H9 (cell line): ENCODE measurements around the gene ARHGAP1. TPM values are rescaled to one million over a fixed set of nuclear protein-coding genes. Genes with fewer than 3 reads are reported as not detected.

Experiments
- DNase-seq: peaks from one replicate; pipeline ENCODE4 v3.0.0-alpha.2; 2017
- H2AFZ ChIP-seq: one replicate; pipeline ENCODE4 v1.6.1; 2013; ENCODE audit warnings: mild to moderate bottlenecking, low read length, control low read depth, moderate library complexity
- H2AK5ac ChIP-seq: 2 replicates; pipeline ENCODE4 v1.6.1; 2013; ENCODE audit warnings: low read length, control low read depth, mixed read lengths; ENCODE audit not compliant: insufficient read length
- H2BK120ac ChIP-seq: one replicate; pipeline ENCODE4 v1.6.1; 2013; ENCODE audit warnings: low read depth, mild to moderate bottlenecking, low read length, control low read depth, inconsistent platforms; ENCODE audit not compliant: poor library complexity, severe bottlenecking
- H2BK12ac ChIP-seq: 2 replicates; pipeline ENCODE4 v1.6.1; 2013; ENCODE audit warnings: low read length, control low read depth, mixed read lengths, low read depth; ENCODE audit not compliant: insufficient read length
- H2BK15ac ChIP-seq: 2 replicates; pipeline ENCODE4 v1.6.1; 2013; ENCODE audit warnings: low read depth, low read length, control low read depth
- H2BK20ac ChIP-seq: one replicate; pipeline ENCODE4 v1.6.1; 2013; ENCODE audit warnings: low read depth, mild to moderate bottlenecking, low read length, control low read depth, inconsistent platforms; ENCODE audit not compliant: poor library complexity, severe bottlenecking
- H2BK5ac ChIP-seq: 2 replicates; pipeline ENCODE4 v1.6.1; 2013; ENCODE audit warnings: low read length, control low read depth, mixed read lengths; ENCODE audit not compliant: insufficient read length
- H3K14ac ChIP-seq: 2 replicates; pipeline ENCODE4 v1.6.1; 2013; ENCODE audit warnings: low read length, control low read depth; ENCODE audit not compliant: insufficient read depth
- H3K18ac ChIP-seq: 2 replicates; pipeline ENCODE4 v1.6.1; 2013; ENCODE audit warnings: low read depth, mild to moderate bottlenecking, mixed read lengths, low read length, control low read depth; ENCODE audit not compliant: insufficient read length
- H3K23ac ChIP-seq: 2 replicates; pipeline ENCODE4 v1.6.1; 2013; ENCODE audit warnings: low read length, control low read depth, mixed read lengths, low read depth; ENCODE audit not compliant: insufficient read length
- H3K23me2 ChIP-seq: 2 replicates; pipeline ENCODE4 v1.6.1; 2013; ENCODE audit warnings: low read depth, mild to moderate bottlenecking, mixed read lengths, low read length, control low read depth; ENCODE audit not compliant: insufficient read length, poor library complexity, severe bottlenecking
- H3K27ac ChIP-seq: 2 replicates; pipeline ENCODE4 v1.5.1; 2013; ENCODE audit warnings: low read length, control low read depth, mixed read lengths, low read depth; ENCODE audit not compliant: insufficient read length
- H3K27me3 ChIP-seq: 2 replicates; pipeline ENCODE4 v1.6.1; 2013; ENCODE audit warnings: low read length, control low read depth, inconsistent platforms; ENCODE audit not compliant: insufficient read depth
- H3K4ac ChIP-seq: 2 replicates; pipeline ENCODE4 v1.6.1; 2013; ENCODE audit warnings: low read depth, mild to moderate bottlenecking, control low read depth, inconsistent platforms, low read length, moderate library complexity
- H3K4me1 ChIP-seq: 2 replicates; pipeline ENCODE4 v1.6.1; 2013; ENCODE audit warnings: low read length, control low read depth, inconsistent platforms; ENCODE audit not compliant: insufficient read depth
- H3K4me2 ChIP-seq: 2 replicates; pipeline ENCODE4 v1.6.1; 2013; ENCODE audit warnings: low read length, control low read depth, mixed read lengths; ENCODE audit not compliant: insufficient read length, insufficient read depth
- H3K56ac ChIP-seq: 2 replicates; pipeline ENCODE4 v1.6.1; 2013; ENCODE audit warnings: low read depth, mild to moderate bottlenecking, mixed read lengths, low read length, control low read depth; ENCODE audit not compliant: insufficient read length
- H3K79me1 ChIP-seq: 2 replicates; pipeline ENCODE4 v1.6.1; 2013; ENCODE audit warnings: low read depth, mild to moderate bottlenecking, moderate library complexity, low read length, control low read depth, inconsistent platforms; ENCODE audit not compliant: insufficient read depth, poor library complexity, severe bottlenecking
- H3K79me2 ChIP-seq: 2 replicates; pipeline ENCODE4 v1.6.1; 2013; ENCODE audit warnings: low read length, control low read depth, inconsistent platforms; ENCODE audit not compliant: insufficient read depth
- H3K9ac ChIP-seq: 2 replicates; pipeline ENCODE4 v1.6.1; 2013; ENCODE audit warnings: low read length, control low read depth, mixed read lengths; ENCODE audit not compliant: insufficient read length; ENCODE audit errors: extremely low read depth
- H3K9me3 ChIP-seq: one replicate; pipeline ENCODE4 v1.6.1; 2013; ENCODE audit warnings: low read depth, low read length, inconsistent platforms; ENCODE audit not compliant: control insufficient read depth
- H3T11ph ChIP-seq: one replicate; pipeline ENCODE4 v1.6.1; 2013; ENCODE audit warnings: mild to moderate bottlenecking, low read length, control low read depth, inconsistent platforms
- H4K20me1 ChIP-seq: one replicate; pipeline ENCODE4 v1.6.1; 2013; ENCODE audit not compliant: control insufficient read depth, insufficient read length, insufficient read depth
- H4K5ac ChIP-seq: 2 replicates; pipeline ENCODE4 v1.6.1; 2013; ENCODE audit warnings: low read depth, mild to moderate bottlenecking, mixed read lengths, low read length, control low read depth; ENCODE audit not compliant: insufficient read length
- H4K8ac ChIP-seq: replicated peaks from 2 replicates; pipeline ENCODE4 v1.6.1; 2013; ENCODE audit warnings: low read length, control low read depth, mixed read lengths, low read depth; ENCODE audit not compliant: insufficient read length
- H4K91ac ChIP-seq: 2 replicates; pipeline ENCODE4 v1.6.1; 2013; ENCODE audit warnings: low read depth, mild to moderate bottlenecking, moderate library complexity, mixed read lengths, low read length, control low read depth; ENCODE audit not compliant: insufficient read length
- H3K27ac Mint-ChIP-seq, 3 experiments: 2 replicates in 2 of 3; 3 replicates in 1 of 3; pipeline ENCODE4 v1.8.0; 2020 to 2021; ENCODE audit warnings: mixed read lengths in 3 of 3, mild to moderate bottlenecking in 1 of 3, moderate library complexity in 1 of 3
- H3K27me3 Mint-ChIP-seq: 2 replicates; pipeline ENCODE4 v1.8.0; 2021; ENCODE audit warnings: low read depth, mild to moderate bottlenecking, moderate library complexity, mixed read lengths
- H3K36me3 Mint-ChIP-seq, 3 experiments: 2 replicates in 2 of 3; 3 replicates in 1 of 3; pipeline ENCODE4 v1.8.0; 2020 to 2021; ENCODE audit warnings: low read depth in 3 of 3, mixed read lengths in 3 of 3; ENCODE audit not compliant: insufficient read depth in 1 of 3
- H3K4me1 Mint-ChIP-seq, 2 experiments: 2 replicates each; pipeline ENCODE4 v1.8.0; 2020; ENCODE audit warnings: mixed read lengths in 2 of 2
- H3K4me3 Mint-ChIP-seq, 2 experiments: 2 replicates in 1 of 2; 3 replicates in 1 of 2; pipeline ENCODE4 v1.8.0; 2020 to 2021; ENCODE audit warnings: mild to moderate bottlenecking in 2 of 2, mixed read lengths in 2 of 2, moderate library complexity in 1 of 2
- H3K9me3 Mint-ChIP-seq, 2 experiments: 2 replicates in 1 of 2; 3 replicates in 1 of 2; pipeline ENCODE4 v1.8.0; 2020; ENCODE audit warnings: mild to moderate bottlenecking in 2 of 2, mixed read lengths in 2 of 2, moderate library complexity in 1 of 2
- CTCF ChIP-seq: fragments of 200-600 bp; sonication (generic); conservative IDR thresholded peaks from 3 replicates; pipeline ENCODE4 v1.8.0; 2021; ENCODE audit warnings: antibody characterized with exemption, mild to moderate bottlenecking
- WGBS: extraction: QIAGEN DNeasy Blood & Tissue Kit; methylation state at CpG from one replicate; pipeline ENCODE4 v1.1.7; 2013; ENCODE audit warnings: missing lambda C conversion rate, low lambda C conversion rate, mixed read lengths; ENCODE audit not compliant: insufficient read length; ENCODE audit errors: extremely low coverage; 5-methylcytosine and 5-hydroxymethylcytosine counted together
- total RNA-seq: library from RNA; stranded (reverse); gene quantifications from 2 replicates; pipeline ENCODE4 v1.2.1, GENCODE V29; 2021

The ARHGAP1 gene
- total RNA-seq, 1 experiment from 2014 or later = 45.3 TPM

GRCh38 chr11:46723359-46723680 is 22.9 kb upstream of the ARHGAP1 start:
- 0 out of 2 replicates have a peak, but pooled peaks cover 3% of the 10 kb centered on the region for H3K4me1 ChIP-seq
- H4K91ac ChIP-seq = no peak overlapping the region
- no peaks in the 10 kb centered on the region for H3K36me3 Mint-ChIP-seq
- H3K9ac ChIP-seq = no peak overlapping the region
- H2BK5ac ChIP-seq = no peak overlapping the region
- H3K27me3 ChIP-seq = no peaks in the 10 kb centered on the region
- no peak overlapping the region for H3K14ac ChIP-seq
- H2BK12ac ChIP-seq = no peak overlapping the region
- H3K23ac ChIP-seq = no peak overlapping the region
- no CpG with 5 or more reads among the region's 8 CpGs for WGBS
- no peak overlapping the region for H2BK20ac ChIP-seq
- peaks cover 9 to 15% of the 10 kb centered on the region in 2 experiments for H3K4me1 Mint-ChIP-seq
- H3K27ac ChIP-seq = no peak overlapping the region
- no peak overlapping the region for H3K27ac Mint-ChIP-seq
- H4K8ac ChIP-seq = no peak overlapping the region
- no peak for TF ChIP-seq CTCF
- no peak overlapping the region for H2BK120ac ChIP-seq
- no peak overlapping the region for H3K56ac ChIP-seq
- no peaks in the 10 kb centered on the region; the same call in 1 of the 2 replicates for H3K27me3 Mint-ChIP-seq
- H2AFZ ChIP-seq = no peak overlapping the region
- DNase-seq = no peak
- H3K4ac ChIP-seq = no peak overlapping the region
- H3K9me3 Mint-ChIP-seq = no peaks in the 10 kb centered on the region
- H3K9me3 ChIP-seq = no peaks in the 10 kb centered on the region
- H2BK15ac ChIP-seq = no peak overlapping the region
- H4K20me1 ChIP-seq = no peaks in the 10 kb centered on the region
- H3K23me2 ChIP-seq = no peaks in the 10 kb centered on the region
- no peak overlapping the region for H3K18ac ChIP-seq
- no peaks in the 10 kb centered on the region for H3K79me1 ChIP-seq
- no peak overlapping the region for H3K4me3 Mint-ChIP-seq
- no peak overlapping the region for H3T11ph ChIP-seq
- no peak overlapping the region for H2AK5ac ChIP-seq
- no peak overlapping the region for H3K4me2 ChIP-seq
- no peak overlapping the region for H4K5ac ChIP-seq
- H3K79me2 ChIP-seq = no peaks in the 10 kb centered on the region
